22Rv1 (cell line): ENCODE results near the gene KCTD2.

Source experiments
- H3K27ac ChIP-seq: fragments of 450-650 bp; 2 replicates; pipeline ENCODE4 v1.5.1; 2017
- ZFX ChIP-seq: fragments of 450-650 bp; IDR thresholded peaks from 2 replicates; pipeline ENCODE4 v1.6.1; 2017; ENCODE audit warnings: antibody characterized with exemption, borderline replicate concordance
- TF ChIP-seq, protein P1 (sequence below): fragments of 450-650 bp; IDR thresholded peaks from 2 replicates; pipeline ENCODE4 v1.5.1; 2017; ENCODE audit warnings: mild to moderate bottlenecking

The KCTD2 gene

GRCh38 chr17:75090871-75091854, 44.1 kb downstream of the KCTD2 start:
- no peak for TF ChIP-seq ZFX
- TF ChIP-seq, protein P1, sequence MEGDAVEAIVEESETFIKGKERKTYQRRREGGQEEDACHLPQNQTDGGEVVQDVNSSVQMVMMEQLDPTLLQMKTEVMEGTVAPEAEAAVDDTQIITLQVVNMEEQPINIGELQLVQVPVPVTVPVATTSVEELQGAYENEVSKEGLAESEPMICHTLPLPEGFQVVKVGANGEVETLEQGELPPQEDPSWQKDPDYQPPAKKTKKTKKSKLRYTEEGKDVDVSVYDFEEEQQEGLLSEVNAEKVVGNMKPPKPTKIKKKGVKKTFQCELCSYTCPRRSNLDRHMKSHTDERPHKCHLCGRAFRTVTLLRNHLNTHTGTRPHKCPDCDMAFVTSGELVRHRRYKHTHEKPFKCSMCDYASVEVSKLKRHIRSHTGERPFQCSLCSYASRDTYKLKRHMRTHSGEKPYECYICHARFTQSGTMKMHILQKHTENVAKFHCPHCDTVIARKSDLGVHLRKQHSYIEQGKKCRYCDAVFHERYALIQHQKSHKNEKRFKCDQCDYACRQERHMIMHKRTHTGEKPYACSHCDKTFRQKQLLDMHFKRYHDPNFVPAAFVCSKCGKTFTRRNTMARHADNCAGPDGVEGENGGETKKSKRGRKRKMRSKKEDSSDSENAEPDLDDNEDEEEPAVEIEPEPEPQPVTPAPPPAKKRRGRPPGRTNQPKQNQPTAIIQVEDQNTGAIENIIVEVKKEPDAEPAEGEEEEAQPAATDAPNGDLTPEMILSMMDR: no peak
- no peak overlapping the region for H3K27ac ChIP-seq

DNA sequence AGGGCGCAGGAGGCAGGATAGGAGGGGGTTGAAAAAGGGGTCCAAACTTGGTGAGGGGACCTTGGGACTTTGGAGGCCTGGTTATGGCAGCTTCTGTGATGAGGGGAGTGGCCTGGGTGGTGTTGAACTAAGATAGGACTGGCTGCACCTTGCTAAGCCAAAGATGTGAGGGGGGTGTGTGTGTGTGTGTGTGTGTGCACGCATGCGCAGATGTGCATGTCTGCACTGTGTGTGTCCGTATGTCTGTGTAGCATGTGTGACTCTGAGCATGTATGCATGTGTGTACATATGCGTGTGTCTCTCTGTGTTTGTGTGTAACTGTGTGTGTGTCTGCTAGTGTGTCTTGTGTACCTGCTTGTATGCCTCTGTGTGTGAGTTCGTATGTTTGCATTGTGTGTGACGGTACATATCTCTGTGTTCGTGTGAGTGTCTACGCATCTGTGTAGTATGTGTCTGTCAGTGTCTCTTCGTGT, 44.9 kb downstream of the KCTD2 start:
- no peak overlapping the region for H3K27ac ChIP-seq
- TF ChIP-seq ZFX: no peak
- TF ChIP-seq, protein P1: no peak

GRCh38 chr17:75093548-75094158, 46.6 kb downstream of the KCTD2 start:
- TF ChIP-seq, protein P1: no peak
- no peak for TF ChIP-seq ZFX

GRCh38 chr17:75094871-75095399, 47.9 kb downstream of the KCTD2 start:
- H3K27ac ChIP-seq: no peak overlapping the region
- TF ChIP-seq ZFX: no peak
- TF ChIP-seq, protein P1: no peak

More at GRCh38 chr17:75093548-75094158, 46.6 kb downstream of the KCTD2 start:
- H3K27ac ChIP-seq: no peak overlapping the region

DNA sequence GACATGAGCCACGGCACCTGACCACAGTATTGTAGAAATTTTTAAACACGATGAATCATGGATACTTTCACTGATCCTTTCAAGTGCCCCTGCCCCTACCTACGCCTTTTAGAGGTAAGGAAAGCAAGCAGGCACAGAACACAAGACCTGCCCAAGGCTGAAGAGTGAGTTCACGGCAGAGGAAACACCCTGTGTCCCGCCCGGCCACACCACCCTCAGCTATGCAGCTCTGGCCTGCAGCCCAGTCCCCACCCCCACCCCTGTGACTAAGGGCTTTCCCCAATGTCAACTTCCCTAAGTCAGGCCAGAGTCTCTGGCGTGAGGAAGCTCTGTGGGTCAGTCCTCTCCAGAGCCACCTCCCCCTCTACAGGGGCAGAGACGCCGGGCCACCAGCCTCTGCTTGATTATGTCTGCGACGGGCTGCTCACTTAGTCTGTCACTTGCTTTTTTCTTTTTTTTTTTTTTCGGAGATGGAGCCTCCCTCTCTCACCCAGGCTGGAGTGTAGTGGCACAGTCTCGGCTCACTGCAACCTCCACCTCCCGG, 49.1 kb downstream of the KCTD2 start:
- TF ChIP-seq, protein P1: no peak
- no peak for TF ChIP-seq ZFX
- H3K27ac ChIP-seq: no peak overlapping the region

GRCh38 chr17:75097865-75098264, 50.8 kb downstream of the KCTD2 start:
- TF ChIP-seq, protein P1: no peak
- no peak for TF ChIP-seq ZFX
- no peak overlapping the region for H3K27ac ChIP-seq
